Measurements from ENCODE around the gene ANAPC2. TPM values are rescaled to one million over a fixed set of nuclear protein-coding genes. Genes with fewer than 3 reads are reported as not detected.
A peak's percentile ranks its signal among the peaks of the same experiment; 100 is the strongest.

Gene ANAPC2
- total RNA-seq, 4 donors from 2014 or later, result 10.2 to 12.4 (median 10.8) TPM

GRCh38 chr9:137213160-137214060 lies 25.1 kb upstream of the ANAPC2 start:
- ATAC-seq, result no peak
- Histone ChIP-seq H3K4me3 (no peak overlapping the region), H3K4me1 (peaks cover 9 to 12% of the 10 kb centered on the region in 2 donors), H3K36me3 (no peaks in the 10 kb centered on the region), H3K9me3 (no peaks in the 10 kb centered on the region), H3K27me3 (no peaks in the 10 kb centered on the region), H3K27ac (no peak overlapping the region)
- in situ Hi-C loops (cut with MboI; ENCODE audit: low sequenced_read_pairs in 4 of 4) (loop anchor here in 1 of 4 donors (10.0 kb wide), 1 partner anchor 89 kb away; no protein-coding TSS in a partner anchor), intact Hi-C loops (cut with DNase I; ENCODE audit: low total_unique reads) (no loop called here)
- TF ChIP-seq CTCF (IDR thresholded peaks at IDR 0.05 in 4 of 5, conservative IDR thresholded peaks at IDR 0.05 in 1 of 5) (no peak), POLR2A (IDR thresholded peaks at IDR 0.05) (no peak)
- DNase-seq, result no peak

GRCh38 chr9:137212520-137212919 lies 24.2 kb upstream of the ANAPC2 start:
- TF ChIP-seq CTCF (IDR thresholded peaks at IDR 0.05 in 4 of 5, conservative IDR thresholded peaks at IDR 0.05 in 1 of 5) (no peak), POLR2A (IDR thresholded peaks at IDR 0.05) (no peak)
- ATAC-seq (no peak), DNase-seq (no peak)
- intact Hi-C loops (cut with DNase I; ENCODE audit: low total_unique reads), result no loop called here
- H3K36me3 ChIP-seq, result no peaks in the 10 kb centered on the region
- H3K27me3 ChIP-seq, result no peaks in the 10 kb centered on the region
- no peak overlapping the region for H3K27ac ChIP-seq
- no peaks in the 10 kb centered on the region for H3K9me3 ChIP-seq
- peaks cover 6 to 7% of the 10 kb centered on the region in 2 donors for H3K4me1 ChIP-seq
- in situ Hi-C loops (cut with MboI; ENCODE audit: low sequenced_read_pairs in 4 of 4), result loop anchor here in 1 of 4 donors (10.0 kb wide), 1 partner anchor 88 kb away; no protein-coding TSS in a partner anchor
- H3K4me3 ChIP-seq, result no peak overlapping the region

- in situ Hi-C loops (cut with MboI; ENCODE audit: low sequenced_read_pairs in 4 of 4) (loop anchor here in 1 of 4 donors (10.0 kb wide), 1 partner anchor 87 kb away; no protein-coding TSS in a partner anchor), intact Hi-C loops (cut with DNase I; ENCODE audit: low total_unique reads) (no loop called here)
- no peak for TF ChIP-seq POLR2A (IDR thresholded peaks at IDR 0.05)
- no peak for TF ChIP-seq CTCF (IDR thresholded peaks at IDR 0.05 in 4 of 5, conservative IDR thresholded peaks at IDR 0.05 in 1 of 5)
- H3K27me3 ChIP-seq, result no peaks in the 10 kb centered on the region
- no peaks in the 10 kb centered on the region for H3K9me3 ChIP-seq
- ATAC-seq (no peak), DNase-seq (no peak)
- H3K4me1 ChIP-seq, result peaks cover 4 to 5% of the 10 kb centered on the region in 2 donors
- no peak overlapping the region for H3K4me3 ChIP-seq
- H3K27ac ChIP-seq, result no peak overlapping the region
- no peaks in the 10 kb centered on the region for H3K36me3 ChIP-seq
Measured at GRCh38 chr9:137211532-137211931, 23.2 kb upstream of the ANAPC2 start.

GRCh38 chr9:137206602-137207001 lies 18.2 kb upstream of the ANAPC2 start:
- peak overlapping the region; percentile 75 to 97 (median 90) for H3K4me3 ChIP-seq
- H3K36me3 ChIP-seq, result no peaks in the 10 kb centered on the region
- in situ Hi-C loops (cut with MboI; ENCODE audit: low sequenced_read_pairs in 4 of 4) (no loop called here), intact Hi-C loops (cut with DNase I; ENCODE audit: low total_unique reads) (no loop called here)
- TF ChIP-seq CTCF (IDR thresholded peaks at IDR 0.05 in 4 of 5, conservative IDR thresholded peaks at IDR 0.05 in 1 of 5) (no peak), POLR2A (IDR thresholded peaks at IDR 0.05) (no peak)
- DNase-seq (no peak), ATAC-seq (no peak)
- no peaks in the 10 kb centered on the region for H3K9me3 ChIP-seq
- no peak overlapping the region for H3K27ac ChIP-seq
- H3K27me3 ChIP-seq, result no peaks in the 10 kb centered on the region
- peaks cover 43 to 46% of the 10 kb centered on the region in 2 donors for H3K4me1 ChIP-seq

All from gastrocnemius medialis (tissue), 4 donors.